ENCODE results near the gene HDAC10.
A peak's percentile ranks its signal among the peaks of the same experiment; 100 is the strongest.

HDAC10 gene

DNA sequence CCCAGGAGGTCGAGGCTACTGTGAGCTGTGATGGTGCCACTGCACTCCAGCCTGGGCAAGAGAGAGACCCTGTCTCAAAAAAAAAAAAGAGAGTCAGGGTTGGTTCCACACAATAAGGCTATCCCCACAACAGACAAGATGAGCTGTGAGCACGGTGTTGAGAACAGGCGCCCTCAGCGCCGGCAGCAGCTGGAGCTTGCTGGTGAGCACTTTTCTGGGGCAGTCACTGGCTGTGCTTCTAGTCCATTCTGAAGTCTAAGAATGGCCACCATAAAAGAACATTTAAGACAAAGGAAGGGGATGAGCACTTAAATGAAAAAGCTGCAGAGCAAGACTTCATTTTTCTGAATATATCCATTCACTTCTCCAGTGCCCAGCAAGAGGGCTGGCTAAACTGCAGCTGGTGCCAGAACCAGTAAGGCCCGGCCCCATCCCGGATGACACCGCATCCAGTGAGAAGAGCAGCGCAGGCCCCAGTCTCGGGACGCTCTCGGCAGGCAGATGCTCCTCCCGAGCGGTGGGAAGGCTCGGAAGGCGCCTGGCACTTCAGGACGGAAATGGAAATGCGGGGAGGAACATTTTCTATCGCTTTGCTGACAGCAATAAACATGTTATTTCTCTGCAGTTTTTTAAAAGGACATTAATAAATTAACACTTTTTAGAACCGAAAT lies 18.4 kb downstream of the HDAC10 start:
- no peak overlapping the region for H2AK5ac ChIP-seq (ENCODE audit: low read depth, low read length)
- no peak overlapping the region for H3K18ac ChIP-seq (ENCODE audit: low read length)

DNA sequence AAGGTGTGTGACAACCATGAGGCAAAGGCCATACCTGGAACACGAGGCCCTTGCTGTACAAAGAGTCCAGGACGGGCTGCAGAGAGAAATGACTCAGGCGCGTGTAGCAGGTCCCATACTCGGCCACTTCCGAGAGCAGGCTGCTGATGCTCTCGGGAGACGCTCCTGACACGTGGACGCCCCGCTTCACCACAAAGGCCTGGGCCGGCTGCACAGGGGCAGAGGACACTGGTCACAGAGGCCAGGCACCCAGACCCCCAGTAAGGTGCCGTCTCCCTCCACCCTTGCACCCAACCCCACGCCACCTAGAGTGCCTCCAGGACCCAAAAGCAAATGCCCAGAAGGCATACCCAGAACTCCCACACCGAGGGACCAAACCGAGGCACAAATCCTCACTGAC lies 21.7 kb downstream of the HDAC10 start:
- Histone ChIP-seq H2BK120ac (ENCODE audit: low read depth, low read length) (no peak overlapping the region), H2AFZ (ENCODE audit: low read length) (no peak overlapping the region), H3K4me3 (ENCODE audit: low read length in 2 of 2) (no peak overlapping the region), H3K18ac (ENCODE audit: low read length) (no peak overlapping the region), H3K36me3 (replicated peaks in 1 of 2; ENCODE audit: control insufficient read depth in 2 of 2, insufficient read depth in 2 of 2, low read length in 2 of 2) (peaks cover 11 to 42% of the 10 kb centered on the region in 2 donors), H2BK12ac (ENCODE audit: low read length) (no peak overlapping the region), H3K79me1 (ENCODE audit: low read depth, low read length) (peaks cover 24% of the 10 kb centered on the region), H3K23ac (ENCODE audit: low read depth, low read length, poor library complexity) (no peak overlapping the region), H3K27ac (replicated peaks; ENCODE audit: low read length) (no peak overlapping the region), H3K27me3 (ENCODE audit: control insufficient read depth in 3 of 3, insufficient read depth in 3 of 3, low read depth in 1 of 3, low read length in 3 of 3) (no peaks in the 10 kb centered on the region), H4K8ac (ENCODE audit: low read depth, low read length) (no peak overlapping the region), H4K91ac (ENCODE audit: low read depth, low read length, poor library complexity) (no peak overlapping the region), H3K9me3 (replicated peaks in 1 of 2; ENCODE audit: control insufficient read depth in 2 of 2, insufficient read depth in 1 of 2, low read depth in 1 of 2, low read length in 2 of 2) (no peaks in the 10 kb centered on the region), H2AK5ac (ENCODE audit: low read depth, low read length) (no peak overlapping the region), H3K9ac (ENCODE audit: low read depth, low read length, poor library complexity) (no peak overlapping the region), H3K4me2 (ENCODE audit: insufficient read depth, low read length, poor library complexity, severe bottlenecking) (no peak overlapping the region), H2BK5ac (ENCODE audit: low read length) (peak overlapping the region; percentile 53), H2BK15ac (ENCODE audit: low read length) (no peak overlapping the region), H3K14ac (ENCODE audit: low read length) (no peak overlapping the region), H3K4ac (ENCODE audit: low read length) (no peak overlapping the region), H3K4me1 (ENCODE audit: control insufficient read depth in 2 of 2, insufficient read depth in 1 of 2, low read depth in 1 of 2, low read length in 2 of 2) (no peaks in the 10 kb centered on the region)
- WGBS, 2 donors (ENCODE audit: extremely low coverage in 2 of 2, insufficient read length in 2 of 2, insufficient replicate concordance in 1 of 2), result no CpG with 5 or more reads among the region's 16 CpGs
- no peak for DNase-seq (ENCODE audit: low spot score)

More for the DNA sequence above, 18.4 kb downstream of the HDAC10 start:
- H3K9ac ChIP-seq (ENCODE audit: low read depth, low read length, poor library complexity), result no peak overlapping the region
- no CpG with 5 or more reads among the region's 20 CpGs for WGBS, 2 donors (ENCODE audit: extremely low coverage in 2 of 2, insufficient read length in 2 of 2, insufficient replicate concordance in 1 of 2)
- H3K14ac ChIP-seq (ENCODE audit: low read length), result no peak overlapping the region
- H3K4me3 ChIP-seq (ENCODE audit: low read length in 2 of 2), result no peak overlapping the region
- H3K4me1 ChIP-seq (ENCODE audit: control insufficient read depth in 2 of 2, insufficient read depth in 1 of 2, low read depth in 1 of 2, low read length in 2 of 2), result peaks cover 0 to 2% of the 10 kb centered on the region in 2 donors
- peaks cover 12 to 26% of the 10 kb centered on the region in 2 donors for H3K36me3 ChIP-seq (replicated peaks in 1 of 2; ENCODE audit: control insufficient read depth in 2 of 2, insufficient read depth in 2 of 2, low read length in 2 of 2)
- H3K27ac ChIP-seq (replicated peaks; ENCODE audit: low read length), result no peak overlapping the region
- DNase-seq (ENCODE audit: low spot score), result no peak
- H2BK12ac ChIP-seq (ENCODE audit: low read length), result no peak overlapping the region
- H3K4me2 ChIP-seq (ENCODE audit: insufficient read depth, low read length, poor library complexity, severe bottlenecking), result no peak overlapping the region
- H3K27me3 ChIP-seq (ENCODE audit: control insufficient read depth in 3 of 3, insufficient read depth in 3 of 3, low read depth in 1 of 3, low read length in 3 of 3), result peaks cover 0 to 3% (median 0%) of the 10 kb centered on the region in 3 experiments
- no peak overlapping the region for H2AFZ ChIP-seq (ENCODE audit: low read length)
- H2BK120ac ChIP-seq (ENCODE audit: low read depth, low read length), result no peak overlapping the region
- peaks cover 0 to 5% of the 10 kb centered on the region in 2 donors for H3K9me3 ChIP-seq (replicated peaks in 1 of 2; ENCODE audit: control insufficient read depth in 2 of 2, insufficient read depth in 1 of 2, low read depth in 1 of 2, low read length in 2 of 2)
- no peak overlapping the region for H2BK5ac ChIP-seq (ENCODE audit: low read length)
- H2BK15ac ChIP-seq (ENCODE audit: low read length), result no peak overlapping the region
- peaks cover 33% of the 10 kb centered on the region for H3K79me1 ChIP-seq (ENCODE audit: low read depth, low read length)
- no peak overlapping the region for H4K91ac ChIP-seq (ENCODE audit: low read depth, low read length, poor library complexity)
- H3K23ac ChIP-seq (ENCODE audit: low read depth, low read length, poor library complexity), result no peak overlapping the region
- no peak overlapping the region for H3K4ac ChIP-seq (ENCODE audit: low read length)
- no peak overlapping the region for H4K8ac ChIP-seq (ENCODE audit: low read depth, low read length)

DNA sequence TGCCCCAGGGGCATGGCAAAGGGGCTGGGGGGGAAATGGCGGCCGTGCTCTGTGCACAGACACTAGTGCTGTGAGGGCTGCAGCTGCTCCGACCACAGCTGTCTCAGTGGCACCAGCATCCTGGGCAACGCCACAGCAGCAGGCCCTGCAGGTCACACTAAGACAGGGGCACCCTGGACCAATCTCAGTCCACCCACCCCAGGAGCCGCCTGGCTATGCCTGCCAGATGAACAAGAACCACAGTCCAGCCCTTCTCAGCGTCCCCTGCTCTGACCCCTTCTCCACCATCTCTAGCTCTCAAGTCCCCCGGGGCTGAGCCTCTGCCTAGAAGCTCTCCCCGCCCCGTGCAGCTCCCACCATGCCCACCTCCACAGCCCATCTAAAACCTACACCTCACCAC lies 22.7 kb downstream of the HDAC10 start:
- no peak overlapping the region for H3K4me3 ChIP-seq (ENCODE audit: low read length in 2 of 2)
- H4K91ac ChIP-seq (ENCODE audit: low read depth, low read length, poor library complexity), result no peak overlapping the region
- peaks cover 21% of the 10 kb centered on the region for H3K79me1 ChIP-seq (ENCODE audit: low read depth, low read length)
- no CpG with 5 or more reads among the region's 9 CpGs for WGBS, 2 donors (ENCODE audit: extremely low coverage in 2 of 2, insufficient read length in 2 of 2, insufficient replicate concordance in 1 of 2)
- H2BK120ac ChIP-seq (ENCODE audit: low read depth, low read length), result no peak overlapping the region
- no peak overlapping the region for H4K8ac ChIP-seq (ENCODE audit: low read depth, low read length)
- no peak overlapping the region for H3K9ac ChIP-seq (ENCODE audit: low read depth, low read length, poor library complexity)
- no peak overlapping the region for H3K4me2 ChIP-seq (ENCODE audit: insufficient read depth, low read length, poor library complexity, severe bottlenecking)
- H2BK5ac ChIP-seq (ENCODE audit: low read length), result no peak overlapping the region
- H3K14ac ChIP-seq (ENCODE audit: low read length), result peak overlapping the region; percentile 38
- H2AK5ac ChIP-seq (ENCODE audit: low read depth, low read length), result no peak overlapping the region
- H3K23ac ChIP-seq (ENCODE audit: low read depth, low read length, poor library complexity), result peak overlapping the region; percentile 55
- H2BK15ac ChIP-seq (ENCODE audit: low read length), result no peak overlapping the region
- no peaks in the 10 kb centered on the region for H3K4me1 ChIP-seq (ENCODE audit: control insufficient read depth in 2 of 2, insufficient read depth in 1 of 2, low read depth in 1 of 2, low read length in 2 of 2)
- no peak overlapping the region for H3K27ac ChIP-seq (replicated peaks; ENCODE audit: low read length)
- H3K27me3 ChIP-seq (ENCODE audit: control insufficient read depth in 3 of 3, insufficient read depth in 3 of 3, low read depth in 1 of 3, low read length in 3 of 3), result no peaks in the 10 kb centered on the region
- no peaks in the 10 kb centered on the region for H3K9me3 ChIP-seq (replicated peaks in 1 of 2; ENCODE audit: control insufficient read depth in 2 of 2, insufficient read depth in 1 of 2, low read depth in 1 of 2, low read length in 2 of 2)
- no peak overlapping the region for H3K4ac ChIP-seq (ENCODE audit: low read length)
- no peak overlapping the region for H2BK12ac ChIP-seq (ENCODE audit: low read length)
- H3K18ac ChIP-seq (ENCODE audit: low read length), result no peak overlapping the region
- DNase-seq (ENCODE audit: low spot score), result no peak
- H2AFZ ChIP-seq (ENCODE audit: low read length), result no peak overlapping the region
- peaks cover 18 to 48% of the 10 kb centered on the region in 2 donors for H3K36me3 ChIP-seq (replicated peaks in 1 of 2; ENCODE audit: control insufficient read depth in 2 of 2, insufficient read depth in 2 of 2, low read length in 2 of 2)

DNA sequence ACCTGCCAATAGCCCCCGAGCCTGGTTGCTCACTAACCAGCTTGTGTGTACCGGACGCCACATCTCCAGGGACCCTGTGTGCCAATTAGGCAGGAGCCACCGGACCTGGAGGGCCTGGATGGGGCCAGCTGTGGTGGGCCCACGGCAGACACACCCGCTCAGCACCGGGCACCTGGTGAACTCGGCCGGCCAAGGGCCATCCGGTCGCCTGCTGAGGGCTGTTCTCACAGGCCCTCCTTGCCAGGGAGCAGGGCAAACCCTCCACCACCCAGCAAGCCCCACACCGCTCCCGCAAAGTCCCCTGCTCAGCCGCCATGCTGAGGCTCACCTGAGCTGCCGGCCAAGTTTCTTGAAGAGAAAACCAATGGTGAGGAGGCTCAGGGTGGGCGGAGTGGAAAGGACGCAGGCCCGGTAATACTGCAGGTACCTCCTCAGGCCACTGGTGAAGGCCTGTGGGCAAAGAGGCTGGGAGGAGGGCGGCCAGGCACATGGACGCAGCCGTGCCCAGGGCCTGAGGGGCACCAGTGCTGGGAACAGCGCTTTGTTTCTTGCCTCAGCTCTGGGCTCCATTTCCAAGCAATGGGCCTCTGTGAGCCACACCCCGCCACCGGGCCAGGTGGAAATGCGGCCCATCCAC lies 23.4 kb downstream of the HDAC10 start:
- Histone ChIP-seq H3K27ac (replicated peaks; ENCODE audit: low read length) (no peak overlapping the region), H3K9ac (ENCODE audit: low read depth, low read length, poor library complexity) (no peak overlapping the region), H3K4me2 (ENCODE audit: insufficient read depth, low read length, poor library complexity, severe bottlenecking) (no peak overlapping the region), H4K8ac (ENCODE audit: low read depth, low read length) (no peak overlapping the region), H3K79me1 (ENCODE audit: low read depth, low read length) (peaks cover 21% of the 10 kb centered on the region), H3K4me1 (ENCODE audit: control insufficient read depth in 2 of 2, insufficient read depth in 1 of 2, low read depth in 1 of 2, low read length in 2 of 2) (no peaks in the 10 kb centered on the region), H3K14ac (ENCODE audit: low read length) (no peak overlapping the region), H3K23ac (ENCODE audit: low read depth, low read length, poor library complexity) (no peak overlapping the region), H3K4ac (ENCODE audit: low read length) (no peak overlapping the region), H3K27me3 (ENCODE audit: control insufficient read depth in 3 of 3, insufficient read depth in 3 of 3, low read depth in 1 of 3, low read length in 3 of 3) (no peaks in the 10 kb centered on the region), H2BK5ac (ENCODE audit: low read length) (no peak overlapping the region), H3K4me3 (ENCODE audit: low read length in 2 of 2) (no peak overlapping the region), H2BK120ac (ENCODE audit: low read depth, low read length) (no peak overlapping the region), H2BK15ac (ENCODE audit: low read length) (no peak overlapping the region), H4K91ac (ENCODE audit: low read depth, low read length, poor library complexity) (no peak overlapping the region), H2AFZ (ENCODE audit: low read length) (no peak overlapping the region), H2AK5ac (ENCODE audit: low read depth, low read length) (no peak overlapping the region), H3K9me3 (replicated peaks in 1 of 2; ENCODE audit: control insufficient read depth in 2 of 2, insufficient read depth in 1 of 2, low read depth in 1 of 2, low read length in 2 of 2) (no peaks in the 10 kb centered on the region), H2BK12ac (ENCODE audit: low read length) (no peak overlapping the region), H3K36me3 (replicated peaks in 1 of 2; ENCODE audit: control insufficient read depth in 2 of 2, insufficient read depth in 2 of 2, low read length in 2 of 2) (peaks cover 21 to 48% of the 10 kb centered on the region in 2 donors), H3K18ac (ENCODE audit: low read length) (no peak overlapping the region)
- no peak for DNase-seq (ENCODE audit: low spot score)
- WGBS, 2 donors (ENCODE audit: extremely low coverage in 2 of 2, insufficient read length in 2 of 2, insufficient replicate concordance in 1 of 2), result no CpG with 5 or more reads among the region's 25 CpGs

Measured in neuronal stem cell (in vitro differentiated cells).